Islet precursor cell (in vitro differentiated cells): ENCODE results near the gene FHDC1.

Experiments
- DNase-seq: peaks from one replicate; pipeline ENCODE4 v3.0.0-alpha.2; 2018

The FHDC1 gene

GRCh38 chr4:152937336-152938236 is 1.5 kb downstream of the FHDC1 start:
- peak; percentile 61 for DNase-seq

- no peak for DNase-seq
Observed at GRCh38 chr4:152938237-152938947, 2.3 kb downstream of the FHDC1 start.

GRCh38 chr4:152939621-152940020 is 3.5 kb downstream of the FHDC1 start:
- DNase-seq: peak; percentile 81

- no peak for DNase-seq
Observed at GRCh38 chr4:152940461-152940860, 4.3 kb downstream of the FHDC1 start.

GRCh38 chr4:152941411-152941810 is 5.3 kb downstream of the FHDC1 start:
- no peak for DNase-seq

- no peak for DNase-seq
Observed at GRCh38 chr4:152942346-152942745, 6.2 kb downstream of the FHDC1 start.

- DNase-seq: peak; percentile 85
Observed at GRCh38 chr4:152943672-152944071, 7.5 kb downstream of the FHDC1 start.

- no peak for DNase-seq
Observed at GRCh38 chr4:152944666-152945320, 8.7 kb downstream of the FHDC1 start.

- no peak for DNase-seq
Observed at GRCh38 chr4:152945639-152946038, 9.5 kb downstream of the FHDC1 start.

GRCh38 chr4:152946446-152946845 is 10.3 kb downstream of the FHDC1 start:
- DNase-seq: no peak

GRCh38 chr4:152947311-152947710 is 11.2 kb downstream of the FHDC1 start:
- no peak for DNase-seq

- no peak for DNase-seq
Observed at GRCh38 chr4:152949930-152950329, 13.8 kb downstream of the FHDC1 start.

- DNase-seq: no peak
Observed at GRCh38 chr4:152950402-152951274, 14.5 kb downstream of the FHDC1 start.

- no peak for DNase-seq
Observed at GRCh38 chr4:152951348-152951747, 15.2 kb downstream of the FHDC1 start.

GRCh38 chr4:152953514-152953913 is 17.4 kb downstream of the FHDC1 start:
- DNase-seq: no peak

- DNase-seq: no peak
Observed at GRCh38 chr4:152954741-152955140, 18.6 kb downstream of the FHDC1 start.

- DNase-seq: no peak
Observed at GRCh38 chr4:152956147-152956546, 20.0 kb downstream of the FHDC1 start.

- DNase-seq: no peak
Observed at GRCh38 chr4:152956650-152957436, 20.7 kb downstream of the FHDC1 start.

GRCh38 chr4:152957437-152958171 is 21.5 kb downstream of the FHDC1 start:
- no peak for DNase-seq

GRCh38 chr4:152959080-152959479 is 23.0 kb downstream of the FHDC1 start:
- DNase-seq: no peak

GRCh38 chr4:152960082-152960481 is 24.0 kb downstream of the FHDC1 start:
- DNase-seq: no peak
